Measurements from ENCODE around the gene GFRAL.

Gene GFRAL

GRCh38 chr6:55437141-55437540 lies 109.9 kb downstream of the GFRAL start:
- DNase-seq = no peak

GRCh38 chr6:55438203-55438602 lies 110.9 kb downstream of the GFRAL start:
- DNase-seq = no peak

- DNase-seq = no peak
Measured at GRCh38 chr6:55443238-55444134, 116.2 kb downstream of the GFRAL start.

- DNase-seq = no peak
Measured at GRCh38 chr6:55445648-55446204, 118.5 kb downstream of the GFRAL start.

- no peak for DNase-seq
Measured at GRCh38 chr6:55447891-55448290, 120.6 kb downstream of the GFRAL start.

GRCh38 chr6:55448451-55448850 lies 121.2 kb downstream of the GFRAL start:
- no peak for DNase-seq

- DNase-seq = no peak
Measured at GRCh38 chr6:55449225-55449624, 122.0 kb downstream of the GFRAL start.

GRCh38 chr6:55450005-55450404 lies 122.7 kb downstream of the GFRAL start:
- DNase-seq = no peak

Data from COR-L47 (cell line).